LoVo (cell line): ENCODE data around the gene AGBL3.

Experiments used
- DNase-seq: peaks from one replicate; pipeline ENCODE4 v3.0.0-alpha.2; 2016; ENCODE audit warnings: low spot score

AGBL3 gene

GRCh38 chr7:135147899-135148721 is 161.8 kb downstream of the AGBL3 start, which contains the start of gene TMEM140:
TMEM140 (plus strand) TSS chr7:135148072; CDS start chr7:135164442, 16,370 bp downstream.
- DNase-seq, result peak; percentile 81

- no peak for DNase-seq
Measured at GRCh38 chr7:135150072-135150782, 163.9 kb downstream of the AGBL3 start.

GRCh38 chr7:135151132-135151531 is 164.8 kb downstream of the AGBL3 start:
- no peak for DNase-seq

- no peak for DNase-seq
Measured at GRCh38 chr7:135151533-135151932, 165.2 kb downstream of the AGBL3 start.

- no peak for DNase-seq
Measured at GRCh38 chr7:135152442-135152841, 166.1 kb downstream of the AGBL3 start.

- no peak for DNase-seq
Measured at GRCh38 chr7:135154734-135155133, 168.4 kb downstream of the AGBL3 start.

- DNase-seq, result no peak
Measured at GRCh38 chr7:135156290-135156689, 170.0 kb downstream of the AGBL3 start.

- DNase-seq, result no peak
Measured at GRCh38 chr7:135158141-135158655, 171.9 kb downstream of the AGBL3 start.

GRCh38 chr7:135158874-135159273 is 172.6 kb downstream of the AGBL3 start:
- no peak for DNase-seq

- DNase-seq, result no peak
Measured at GRCh38 chr7:135159359-135160085, 173.2 kb downstream of the AGBL3 start.

- peak; percentile 41 for DNase-seq
Measured at GRCh38 chr7:135160098-135160857, 174.0 kb downstream of the AGBL3 start.

GRCh38 chr7:135160858-135161653 is 174.7 kb downstream of the AGBL3 start:
- DNase-seq, result no peak

- no peak for DNase-seq
Measured at GRCh38 chr7:135161669-135162068, 175.4 kb downstream of the AGBL3 start.

- no peak for DNase-seq
Measured at GRCh38 chr7:135162382-135163001, 176.2 kb downstream of the AGBL3 start.

GRCh38 chr7:135164357-135165061 is 178.2 kb downstream of the AGBL3 start:
- DNase-seq, result no peak

GRCh38 chr7:135165862-135166261 is 179.6 kb downstream of the AGBL3 start:
- DNase-seq, result no peak

GRCh38 chr7:135166338-135166990 is 180.2 kb downstream of the AGBL3 start:
- no peak for DNase-seq

- DNase-seq, result no peak
Measured at GRCh38 chr7:135167365-135167917, 181.1 kb downstream of the AGBL3 start.

- no peak for DNase-seq
Measured at GRCh38 chr7:135168001-135168400, 181.7 kb downstream of the AGBL3 start.
